T-cell (primary cell): ENCODE measurements around the gene FAM174B. TPM values are rescaled to one million over a fixed set of nuclear protein-coding genes. Genes with fewer than 3 reads are reported as not detected.

Source experiments
- ATAC-seq, 4 experiments: fragments of 200-7000 bp in 3 of 4; fragments of 150-1000 bp in 1 of 4; cut with Tn5 transposase; replicated peaks in 1 of 4; 1 replicate in 3 of 4; 2 replicates in 1 of 4; pipeline ENCODE4 v1.10.0; 2021; ENCODE audit warnings: moderate library complexity in 3 of 4, mild to moderate bottlenecking in 2 of 4, moderate number of reproducible peaks in 1 of 4
- CTCF ChIA-PET, 2 donors: fragments of 300-600 bp; sonication (Branson Sonifier 250); formaldehyde crosslinking; loops; one replicate each; lab custom pipeline; 2022; ENCODE audit warnings: antibody characterized with exemption in 2 of 2; lab: Charles Lee
- POLR2A ChIA-PET, 2 donors: fragments of 300-600 bp; sonication (Branson Sonifier 250); formaldehyde crosslinking; loops; one replicate each; lab custom pipeline; 2022; ENCODE audit warnings: antibody characterized with exemption in 2 of 2; lab: Charles Lee
- DNase-seq, 35 experiments: peaks; one replicate each; pipeline versions ENCODE4 v3.0.0 to v3.0.0-alpha.2; 2013 to 2023
- H3K27ac ChIP-seq: one replicate; pipeline ENCODE4 v1.5.1; 2013; ENCODE audit warnings: low read length
- H3K27me3 ChIP-seq, 2 experiments: replicated peaks in 1 of 2; 1 replicate in 1 of 2; 2 replicates in 1 of 2; pipeline versions ENCODE4 v1.6.1 to v1.7.0; 2013; ENCODE audit warnings: low read length in 1 of 2, mixed read lengths in 1 of 2; ENCODE audit not compliant: control insufficient read depth in 2 of 2, insufficient read depth in 2 of 2; ENCODE audit errors: extremely low read depth in 1 of 2
- H3K36me3 ChIP-seq, 2 donors: 1 replicate in 1 of 2; 2 replicates in 1 of 2; pipeline versions ENCODE4 v1.6.1 to v1.7.0; 2013; ENCODE audit warnings: low read length in 1 of 2; ENCODE audit not compliant: control insufficient read depth in 2 of 2, insufficient read depth in 1 of 2; ENCODE audit errors: extremely low read depth in 1 of 2
- H3K4me1 ChIP-seq, 2 experiments: 1 replicate in 1 of 2; 2 replicates in 1 of 2; pipeline versions ENCODE4 v1.6.1 to v1.7.0; 2013; ENCODE audit warnings: low read length in 2 of 2, mixed read lengths in 1 of 2; ENCODE audit not compliant: insufficient read depth in 2 of 2, control insufficient read depth in 1 of 2; ENCODE audit errors: extremely low read depth in 1 of 2
- H3K4me3 ChIP-seq, 2 donors: 1 replicate in 1 of 2; 2 replicates in 1 of 2; pipeline versions ENCODE4 v1.5.1 to v1.7.0; 2013; ENCODE audit warnings: mild to moderate bottlenecking in 2 of 2, low read length in 1 of 2, moderate library complexity in 1 of 2; ENCODE audit not compliant: control insufficient read depth in 1 of 2; ENCODE audit errors: extremely low read depth in 1 of 2
- H3K9me3 ChIP-seq: 2 replicates; pipeline ENCODE4 v1.7.0; 2013
- H3K27ac Mint-ChIP-seq, 2 donors: one replicate each; pipeline ENCODE4 v1.8.0; 2020 to 2021; ENCODE audit warnings: mild to moderate bottlenecking in 2 of 2, mixed read lengths in 2 of 2
- H3K27me3 Mint-ChIP-seq, 2 donors: one replicate each; pipeline ENCODE4 v1.8.0; 2021 to 2022; ENCODE audit warnings: mixed read lengths in 2 of 2
- H3K36me3 Mint-ChIP-seq: one replicate; pipeline ENCODE4 v1.8.0; 2021; ENCODE audit warnings: mixed read lengths
- H3K4me1 Mint-ChIP-seq, 3 donors: one replicate each; pipeline ENCODE4 v1.8.0; 2020 to 2022; ENCODE audit warnings: mixed read lengths in 3 of 3, mild to moderate bottlenecking in 1 of 3
- H3K4me3 Mint-ChIP-seq, 3 donors: one replicate each; pipeline ENCODE4 v1.8.0; 2020 to 2022; ENCODE audit warnings: mild to moderate bottlenecking in 3 of 3, mixed read lengths in 3 of 3, moderate library complexity in 3 of 3
- H3K9me3 Mint-ChIP-seq, 3 donors: one replicate each; pipeline ENCODE4 v1.8.0; 2020 to 2022; ENCODE audit warnings: mixed read lengths in 3 of 3
- WGBS: methylation state at CpG from one replicate; pipeline ENCODE4 v1.1.5; 2013; ENCODE audit warnings: missing lambda C conversion rate; ENCODE audit not compliant: insufficient coverage; 5-methylcytosine and 5-hydroxymethylcytosine counted together
- total RNA-seq, 35 experiments: library from RNA in 6 of 35; stranded (reverse) in 6 of 35; fragments of 120-200 nt in 1 of 35; gene quantifications; one replicate each; pipeline versions ENCODE4 v1.2.1 to v1.2.4 and lab custom pipeline; 2013 to 2026

FAM174B gene
- total RNA-seq, 5 donors from 2014 or later (not counting 1 experiment from before 2014, with no cell fraction given), result 3.6 to 12.3 (median 4.2) TPM

DNA sequence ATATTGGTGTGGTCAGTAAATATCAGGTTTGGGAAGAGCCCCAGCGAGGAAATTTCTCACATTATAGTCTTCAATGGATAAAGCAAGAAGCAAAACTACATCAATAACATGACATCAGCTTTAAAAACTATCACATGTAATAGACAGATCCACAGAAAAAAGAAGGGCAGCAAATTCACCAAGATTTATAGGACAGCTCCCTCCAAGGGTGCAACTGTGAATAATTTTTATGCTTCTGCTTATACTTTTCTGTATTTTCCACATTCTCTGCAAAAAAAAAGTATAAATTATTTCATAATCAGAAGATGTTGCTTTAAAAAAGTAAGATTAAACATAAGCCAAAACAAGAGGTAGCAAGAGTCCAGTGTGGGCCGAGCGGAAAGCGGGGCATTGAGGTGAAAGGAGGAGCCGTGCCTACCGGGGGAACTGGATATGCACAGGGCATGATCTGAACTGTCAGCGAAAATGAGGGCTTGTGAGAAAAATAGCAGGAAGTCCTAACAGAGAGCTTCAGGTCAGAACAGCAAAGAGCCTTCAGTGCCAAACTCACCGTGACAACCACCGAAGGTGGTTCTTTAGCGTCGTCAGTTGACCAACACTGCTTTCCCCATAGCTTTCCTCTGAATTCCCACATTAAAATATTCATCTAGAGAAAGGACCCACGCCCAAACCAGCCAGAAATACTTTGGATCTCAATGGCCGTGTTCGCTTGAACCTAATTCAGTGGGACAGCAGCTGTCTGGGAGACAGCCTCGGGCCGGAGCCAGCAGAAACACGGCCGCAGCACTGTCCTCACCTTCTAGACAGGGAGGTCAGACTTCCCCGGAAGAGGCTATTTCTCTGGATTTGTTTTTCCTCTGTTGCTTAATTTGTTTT lies 59.8 kb downstream of the FAM174B start:
- Mint-ChIP-seq H3K9me3 (no peaks in the 10 kb centered on the region), H3K27me3 (peaks cover 23 to 25% of the 10 kb centered on the region in 2 donors), H3K27ac (no peak overlapping the region), H3K4me1 (no peaks in the 10 kb centered on the region), H3K4me3 (no peak overlapping the region), H3K36me3 (no peaks in the 10 kb centered on the region)
- peaks cover 0 to 16% of the 10 kb centered on the region in 2 experiments for H3K27me3 ChIP-seq
- CTCF ChIA-PET, result no interaction called here
- no peak overlapping the region for H3K27ac ChIP-seq
- DNase-seq (no peak), ATAC-seq (no peak)
- WGBS, result 77% methylated on average over 12 of the region's 19 CpGs
- no peaks in the 10 kb centered on the region for H3K9me3 ChIP-seq
- H3K36me3 ChIP-seq, result no peaks in the 10 kb centered on the region
- POLR2A ChIA-PET, result interaction anchor here in 1 of 2 donors (0.5 kb wide), 1 partner anchor 156 kb away, joined by 5 read pairs; no protein-coding TSS in a partner anchor
- H3K4me3 ChIP-seq, result no peak overlapping the region
- no peaks in the 10 kb centered on the region for H3K4me1 ChIP-seq

GRCh38 chr15:92591275-92591674 lies 64.3 kb downstream of the FAM174B start:
- H3K9me3 ChIP-seq, result no peaks in the 10 kb centered on the region
- H3K4me1 ChIP-seq, result no peaks in the 10 kb centered on the region
- ChIA-PET CTCF (no interaction called here), POLR2A (no interaction called here)
- H3K27ac ChIP-seq, result no peak overlapping the region
- DNase-seq (no peak), ATAC-seq (no peak)
- H3K36me3 ChIP-seq, result no peaks in the 10 kb centered on the region
- no peaks in the 10 kb centered on the region for H3K9me3 Mint-ChIP-seq
- no CpG with 5 or more reads among the region's 5 CpGs for WGBS
- H3K27me3 Mint-ChIP-seq, result peaks cover 4 to 12% of the 10 kb centered on the region in 2 donors
- H3K4me3 Mint-ChIP-seq, result no peak overlapping the region
- H3K27ac Mint-ChIP-seq, result no peak overlapping the region
- H3K4me3 ChIP-seq, result no peak overlapping the region
- no peaks in the 10 kb centered on the region for H3K36me3 Mint-ChIP-seq
- H3K4me1 Mint-ChIP-seq, result no peaks in the 10 kb centered on the region
- peaks cover 0 to 5% of the 10 kb centered on the region in 2 experiments for H3K27me3 ChIP-seq

DNA sequence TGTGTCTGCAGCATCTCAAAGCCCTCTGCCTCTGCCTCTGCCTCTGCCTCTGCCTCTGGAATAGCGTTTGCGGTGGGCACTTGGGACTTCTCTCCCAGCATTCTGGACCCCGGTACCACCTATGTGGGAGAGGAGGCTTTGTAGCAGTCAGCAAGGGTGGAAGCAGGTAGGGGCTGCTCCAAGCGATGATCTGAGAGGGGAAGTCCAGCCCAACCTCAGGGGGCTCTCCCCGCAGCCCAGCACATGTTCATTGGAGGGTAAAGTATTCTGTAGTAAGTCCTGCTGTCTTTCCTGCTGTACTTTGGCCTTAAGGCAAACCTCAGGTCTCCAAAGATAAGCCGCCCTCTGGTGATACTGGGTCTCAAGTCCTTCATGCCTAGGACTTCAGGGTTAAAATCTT lies 68.6 kb downstream of the FAM174B start:
- Mint-ChIP-seq H3K27me3 (peaks cover 18 to 19% of the 10 kb centered on the region in 2 donors), H3K36me3 (no peaks in the 10 kb centered on the region), H3K4me1 (no peaks in the 10 kb centered on the region), H3K4me3 (no peak overlapping the region), H3K27ac (no peak overlapping the region), H3K9me3 (no peaks in the 10 kb centered on the region)
- POLR2A ChIA-PET, result no interaction called here
- DNase-seq (no peak), ATAC-seq (no peak)
- no peak overlapping the region for H3K4me3 ChIP-seq
- CTCF ChIA-PET, result no interaction called here
- WGBS, result 83% methylated on average over 4 of the region's 6 CpGs
- H3K27ac ChIP-seq, result no peak overlapping the region
- no peaks in the 10 kb centered on the region for H3K36me3 ChIP-seq
- no peaks in the 10 kb centered on the region for H3K4me1 ChIP-seq
- H3K9me3 ChIP-seq, result no peaks in the 10 kb centered on the region
- peaks cover 0 to 9% of the 10 kb centered on the region in 2 experiments for H3K27me3 ChIP-seq

DNA sequence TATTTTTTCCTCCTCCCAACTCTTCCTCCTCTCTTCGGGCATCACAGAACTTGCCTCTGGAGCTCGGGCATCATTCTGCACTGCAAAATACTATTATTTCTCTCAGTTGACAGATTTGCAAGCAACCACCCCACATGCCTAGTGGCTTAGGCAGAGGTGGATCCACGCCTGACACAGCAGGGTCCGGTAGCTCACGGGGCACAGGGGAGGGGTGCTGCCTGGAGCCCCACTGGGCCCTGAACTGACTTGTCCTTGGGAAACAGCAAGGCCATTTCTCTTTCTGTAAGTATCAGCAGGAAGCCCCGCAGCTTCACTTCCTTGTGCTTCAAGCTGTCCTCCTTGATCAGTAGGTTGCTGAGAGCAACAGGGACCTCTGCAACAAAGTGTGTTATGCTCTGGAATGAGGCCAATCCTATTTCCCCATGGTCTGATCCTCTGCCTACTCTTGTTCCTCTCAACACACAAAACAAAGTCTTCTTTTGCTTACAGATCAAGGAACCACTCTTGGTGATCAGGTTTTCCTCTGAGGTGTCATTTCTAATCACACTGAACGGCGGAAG lies 69.1 kb downstream of the FAM174B start:
- H3K4me1 ChIP-seq, result no peaks in the 10 kb centered on the region
- no peak for ATAC-seq
- peaks cover 0 to 9% of the 10 kb centered on the region in 2 experiments for H3K27me3 ChIP-seq
- no peaks in the 10 kb centered on the region for H3K9me3 ChIP-seq
- Mint-ChIP-seq H3K4me1 (no peaks in the 10 kb centered on the region), H3K4me3 (no peak overlapping the region), H3K27ac (no peak overlapping the region), H3K27me3 (peaks cover 18 to 19% of the 10 kb centered on the region in 2 donors), H3K9me3 (no peaks in the 10 kb centered on the region), H3K36me3 (no peaks in the 10 kb centered on the region)
- POLR2A ChIA-PET, result no interaction called here
- WGBS, result 80% methylated on average over 8 of the region's 8 CpGs
- H3K27ac ChIP-seq, result no peak overlapping the region
- DNase-seq, result no peak
- H3K4me3 ChIP-seq, result no peak overlapping the region
- H3K36me3 ChIP-seq, result no peaks in the 10 kb centered on the region
- CTCF ChIA-PET, result no interaction called here

- H3K4me3 ChIP-seq, result no peak overlapping the region
- peaks cover 0 to 25% of the 10 kb centered on the region in 2 experiments for H3K27me3 ChIP-seq
- Mint-ChIP-seq H3K4me3 (no peak overlapping the region), H3K27ac (no peak overlapping the region), H3K27me3 (peaks cover 23 to 24% of the 10 kb centered on the region in 2 donors), H3K36me3 (no peaks in the 10 kb centered on the region), H3K4me1 (no peaks in the 10 kb centered on the region), H3K9me3 (no peaks in the 10 kb centered on the region)
- no peaks in the 10 kb centered on the region for H3K9me3 ChIP-seq
- H3K4me1 ChIP-seq, result no peaks in the 10 kb centered on the region
- no peak for DNase-seq
- H3K27ac ChIP-seq, result no peak overlapping the region
- ChIA-PET CTCF (no interaction called here), POLR2A (no interaction called here)
- no CpG with 5 or more reads among the region's 4 CpGs for WGBS
- ATAC-seq, result no peak
- no peaks in the 10 kb centered on the region for H3K36me3 ChIP-seq
Measured at GRCh38 chr15:92584105-92584504, 71.5 kb downstream of the FAM174B start.

- POLR2A ChIA-PET, result no interaction called here
- Mint-ChIP-seq H3K9me3 (no peaks in the 10 kb centered on the region), H3K27me3 (peaks cover 26 to 30% of the 10 kb centered on the region in 2 donors), H3K4me1 (no peaks in the 10 kb centered on the region), H3K36me3 (no peaks in the 10 kb centered on the region), H3K27ac (no peak overlapping the region), H3K4me3 (no peak overlapping the region)
- 79% methylated on average over 18 of the region's 19 CpGs for WGBS
- H3K27me3 ChIP-seq, result peaks cover 0 to 28% of the 10 kb centered on the region in 2 experiments
- H3K4me1 ChIP-seq, result no peaks in the 10 kb centered on the region
- no peaks in the 10 kb centered on the region for H3K36me3 ChIP-seq
- ATAC-seq (no peak), DNase-seq (no peak)
- CTCF ChIA-PET, result no interaction called here
- no peak overlapping the region for H3K4me3 ChIP-seq
- no peak overlapping the region for H3K27ac ChIP-seq
- no peaks in the 10 kb centered on the region for H3K9me3 ChIP-seq
Measured at GRCh38 chr15:92583096-92584034, 72.2 kb downstream of the FAM174B start.
